Embryonic facial prominence (tissue), 1 donor: Measurements from ENCODE around the gene SLC4A11.
"Not testable (repeated sequence)": the region's sequence is repeated elsewhere in the genome, so short reads cannot be mapped to it uniquely, and the experiment has no call there.

Experiments
- DNase-seq: peaks from one replicate; pipeline ENCODE4 v3.0.0-alpha.2; 2016; ENCODE audit errors: extremely low spot score

SLC4A11 gene

DNA sequence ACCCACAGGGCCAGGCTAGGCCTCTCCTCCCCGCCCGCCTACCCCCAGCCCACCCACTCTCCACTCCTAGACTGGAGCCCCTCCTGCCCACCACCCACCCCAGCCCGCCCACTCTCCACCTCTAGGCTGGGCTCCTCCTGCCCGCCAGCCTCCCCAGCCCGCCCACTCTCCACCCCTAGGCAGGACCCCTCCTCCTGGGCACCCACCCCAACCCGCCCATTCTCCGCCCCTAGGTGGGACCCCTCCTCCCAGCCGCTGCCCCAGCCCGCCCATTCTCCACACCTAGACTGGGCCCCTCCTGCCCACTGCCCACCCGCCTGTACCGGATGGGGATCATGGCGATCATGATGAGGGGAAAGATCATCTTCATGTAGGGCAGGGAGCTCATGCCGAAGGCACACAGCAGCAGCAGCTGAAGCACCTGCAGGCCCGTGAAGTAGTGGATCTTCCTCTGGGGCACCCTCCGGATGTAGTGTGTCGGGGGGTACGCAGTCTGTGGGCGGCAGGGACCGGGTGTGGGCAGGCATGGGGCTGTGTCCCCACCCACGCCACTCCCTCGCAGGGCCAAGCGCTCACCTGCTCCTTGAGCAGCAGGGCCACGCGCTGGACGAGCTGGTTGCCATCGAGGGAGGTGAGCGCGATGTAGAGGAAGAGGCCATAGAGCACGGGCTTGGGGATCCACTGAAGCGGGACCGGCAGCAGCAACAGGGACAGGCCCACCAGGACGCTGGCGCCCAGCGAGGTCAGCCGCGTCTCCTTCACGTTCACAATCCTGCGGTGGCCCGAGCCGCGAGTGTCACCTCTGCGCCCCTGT, 10.8 kb downstream of the SLC4A11 start:
- no peak for DNase-seq

DNA sequence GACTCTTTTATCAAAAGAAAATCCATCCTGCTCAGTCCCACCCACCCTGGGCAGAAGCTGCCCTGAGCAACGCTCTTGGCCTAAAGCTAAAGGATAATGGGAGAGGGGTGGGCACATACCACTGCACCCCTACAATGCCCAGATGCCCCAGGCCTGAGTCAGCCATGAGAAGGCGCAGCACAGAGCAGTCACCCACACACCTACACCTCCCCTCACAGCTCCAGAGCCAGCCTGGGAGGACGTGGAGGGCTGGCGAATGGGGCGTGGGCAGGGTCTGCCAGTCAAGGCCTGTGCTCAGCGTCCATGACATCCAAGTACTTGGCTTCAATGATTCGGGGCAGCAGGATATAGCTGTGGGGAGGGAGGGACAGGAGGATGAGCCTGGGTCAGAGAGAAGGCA, 11.5 kb downstream of the SLC4A11 start:
- no peak for DNase-seq

DNA sequence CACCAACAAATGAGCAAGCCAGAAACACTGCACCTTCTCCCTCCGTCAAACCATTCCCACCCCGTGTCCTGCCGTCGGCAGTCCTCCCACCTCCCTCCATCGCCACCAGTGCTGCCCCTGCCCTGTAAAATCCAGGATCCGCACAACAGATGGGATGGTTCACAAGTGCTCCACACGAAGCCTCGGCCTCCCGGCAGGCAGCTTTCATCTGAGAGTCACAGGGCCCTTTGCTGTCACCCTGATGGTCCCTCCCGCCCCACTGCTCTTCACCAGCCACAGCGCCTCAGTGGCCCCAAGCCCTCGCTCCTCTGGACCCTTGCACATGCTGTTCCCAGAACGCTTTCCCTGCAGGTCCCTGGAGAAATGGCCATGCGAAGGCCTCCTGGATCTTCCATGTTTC, 12.1 kb downstream of the SLC4A11 start:
- no peak for DNase-seq

DNA sequence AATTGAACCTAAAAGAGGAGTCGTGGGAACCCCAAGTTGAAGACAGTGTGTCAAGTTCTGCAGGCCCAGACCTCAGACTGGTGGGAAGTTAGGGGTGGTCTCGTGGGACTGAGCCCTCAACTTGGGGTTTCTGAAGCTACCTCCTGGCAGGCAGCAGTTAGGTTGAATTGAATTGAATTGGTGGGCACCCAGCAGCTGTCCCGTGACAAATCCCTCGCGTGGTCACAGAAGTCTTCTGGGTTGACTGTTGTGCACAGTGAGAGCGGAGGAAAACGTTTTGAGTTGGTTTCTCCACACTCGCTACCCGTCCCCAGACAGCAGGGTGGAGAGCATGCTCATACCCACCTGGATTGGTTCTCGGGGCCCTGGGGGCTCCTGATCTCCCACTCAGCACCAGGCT, 12.9 kb downstream of the SLC4A11 start:
- no peak for DNase-seq

DNA sequence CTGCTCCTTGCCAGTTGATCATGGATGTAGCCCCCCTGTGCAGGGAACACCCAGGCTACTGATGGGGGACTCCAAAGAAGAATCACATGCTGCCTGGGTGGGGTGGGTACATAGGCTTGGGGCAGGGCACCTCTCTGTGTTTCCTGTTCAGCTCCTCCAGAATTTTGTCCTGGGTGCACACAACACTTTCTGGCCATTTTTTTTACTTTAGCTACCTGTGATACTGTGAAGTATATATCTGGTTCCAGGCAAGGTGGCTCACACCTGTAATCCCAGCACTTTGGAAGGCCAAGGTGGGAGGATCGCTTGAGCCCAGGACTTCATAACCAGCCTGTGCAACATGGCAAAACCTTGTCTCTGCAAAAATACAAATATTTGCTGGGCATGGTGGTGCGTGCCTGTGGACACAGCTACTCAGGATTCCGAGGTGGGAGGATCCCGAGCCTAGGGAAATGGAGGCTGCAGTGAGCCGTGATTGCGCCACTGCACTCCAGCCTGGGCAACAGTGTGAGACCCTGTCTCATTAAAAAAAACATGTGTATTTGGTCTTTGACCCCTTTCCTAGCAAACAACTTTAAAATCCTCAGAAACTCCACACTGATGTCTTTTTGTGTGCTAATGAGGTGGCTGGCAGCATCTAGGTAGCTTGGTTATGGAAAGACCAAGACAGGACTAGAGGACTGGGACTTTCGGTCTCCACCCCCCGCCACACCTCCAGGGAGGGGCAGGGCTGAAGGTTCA, 14.1 kb downstream of the SLC4A11 start:
- no peak for DNase-seq

DNA sequence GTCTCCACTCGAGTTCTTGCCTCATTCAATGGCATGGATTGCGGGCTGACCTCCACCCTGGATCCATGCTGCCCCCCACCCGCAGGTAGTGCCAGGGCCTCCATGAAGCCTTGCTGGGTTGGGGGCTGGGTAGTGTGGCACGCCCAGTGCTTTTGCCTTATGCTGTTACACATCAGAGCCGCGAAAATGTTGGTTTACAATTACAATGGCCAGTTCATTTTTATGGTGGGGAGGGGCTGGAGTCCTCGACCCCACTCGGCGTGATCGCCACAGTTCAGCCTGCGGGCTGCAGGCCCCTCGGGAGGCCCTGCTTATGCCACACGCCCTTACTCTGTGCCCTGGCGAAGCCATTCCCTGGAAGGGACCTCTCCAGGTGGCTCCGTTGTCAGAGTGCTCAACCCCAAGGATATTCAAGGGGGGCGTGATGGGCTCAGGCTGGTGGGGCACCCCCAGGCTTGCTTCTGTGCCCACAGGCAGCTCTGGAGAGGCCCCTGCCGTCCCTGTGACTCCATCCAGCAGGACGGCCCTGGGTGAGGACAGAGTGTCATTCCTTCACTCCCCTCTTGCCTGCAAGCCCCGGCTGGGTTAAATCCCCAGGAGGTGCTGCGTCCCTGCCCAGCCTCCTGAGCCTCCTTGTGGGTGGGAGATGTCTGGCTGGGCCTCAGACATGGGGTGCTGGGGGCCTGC, 14.9 kb downstream of the SLC4A11 start:
- no peak for DNase-seq

DNA sequence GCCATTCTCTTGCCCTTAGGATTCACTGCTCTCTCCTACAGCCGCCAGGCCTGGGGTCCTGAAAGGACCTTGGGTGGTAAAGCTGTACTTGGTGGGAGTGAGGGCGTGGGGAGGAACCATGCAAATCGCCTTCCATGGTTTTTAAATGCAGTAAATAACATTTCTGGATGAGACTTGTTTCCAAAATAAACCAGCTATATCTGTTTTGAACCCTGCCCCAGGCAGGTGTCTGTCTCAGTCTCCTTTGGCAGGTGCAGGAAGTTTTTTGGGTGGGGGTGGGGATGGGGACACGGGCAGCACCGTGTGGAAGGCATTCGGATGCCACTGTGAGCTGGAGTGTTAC, 15.4 kb downstream of the SLC4A11 start:
- no peak for DNase-seq

DNA sequence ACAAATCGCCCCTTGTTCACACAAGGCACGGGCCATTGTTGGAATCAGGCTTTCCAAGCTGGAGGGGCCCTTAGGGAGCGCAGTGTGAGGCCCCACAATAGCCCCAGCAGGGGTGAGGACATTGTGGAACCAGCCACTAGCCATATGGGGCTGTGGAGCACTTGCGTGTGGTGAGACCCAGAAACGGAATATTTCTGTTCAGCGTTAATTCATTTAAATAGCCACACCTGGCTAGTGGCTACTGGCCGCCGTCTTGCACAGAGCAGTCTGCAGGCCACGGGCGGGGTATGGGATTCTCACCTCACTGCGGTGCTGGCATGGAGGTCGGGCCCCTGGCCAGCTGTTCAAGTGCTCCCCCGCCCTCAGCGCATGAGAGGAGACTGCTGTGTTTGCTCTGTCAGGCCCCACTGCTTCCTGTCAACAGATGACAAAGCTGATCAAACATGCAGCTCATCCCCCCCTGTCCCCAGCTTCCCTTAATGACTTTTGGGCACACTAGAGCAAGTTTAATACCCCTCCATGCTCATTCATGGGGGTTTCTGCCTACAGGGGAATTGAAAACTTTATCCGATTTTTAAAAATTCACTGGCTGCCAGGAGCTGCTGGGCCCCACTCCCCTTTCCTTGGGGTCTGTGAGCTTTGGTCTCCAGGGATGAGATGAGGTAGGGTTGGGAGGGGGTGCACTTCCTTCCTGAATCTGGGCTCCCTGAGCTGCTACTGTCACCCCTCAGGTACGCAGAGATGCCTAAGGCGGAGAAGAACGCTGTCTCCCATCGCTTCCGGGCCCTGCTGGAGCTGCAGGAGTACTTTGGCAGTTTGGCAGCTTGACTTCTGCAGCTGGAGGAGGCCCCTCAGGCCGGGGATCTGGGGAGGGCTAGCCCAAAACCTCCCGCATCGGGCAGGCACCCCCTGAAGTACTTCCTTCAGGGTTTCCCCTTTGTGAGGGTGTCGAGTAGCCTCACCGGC, 16.1 kb downstream of the SLC4A11 start:
- no peak for DNase-seq

DNA sequence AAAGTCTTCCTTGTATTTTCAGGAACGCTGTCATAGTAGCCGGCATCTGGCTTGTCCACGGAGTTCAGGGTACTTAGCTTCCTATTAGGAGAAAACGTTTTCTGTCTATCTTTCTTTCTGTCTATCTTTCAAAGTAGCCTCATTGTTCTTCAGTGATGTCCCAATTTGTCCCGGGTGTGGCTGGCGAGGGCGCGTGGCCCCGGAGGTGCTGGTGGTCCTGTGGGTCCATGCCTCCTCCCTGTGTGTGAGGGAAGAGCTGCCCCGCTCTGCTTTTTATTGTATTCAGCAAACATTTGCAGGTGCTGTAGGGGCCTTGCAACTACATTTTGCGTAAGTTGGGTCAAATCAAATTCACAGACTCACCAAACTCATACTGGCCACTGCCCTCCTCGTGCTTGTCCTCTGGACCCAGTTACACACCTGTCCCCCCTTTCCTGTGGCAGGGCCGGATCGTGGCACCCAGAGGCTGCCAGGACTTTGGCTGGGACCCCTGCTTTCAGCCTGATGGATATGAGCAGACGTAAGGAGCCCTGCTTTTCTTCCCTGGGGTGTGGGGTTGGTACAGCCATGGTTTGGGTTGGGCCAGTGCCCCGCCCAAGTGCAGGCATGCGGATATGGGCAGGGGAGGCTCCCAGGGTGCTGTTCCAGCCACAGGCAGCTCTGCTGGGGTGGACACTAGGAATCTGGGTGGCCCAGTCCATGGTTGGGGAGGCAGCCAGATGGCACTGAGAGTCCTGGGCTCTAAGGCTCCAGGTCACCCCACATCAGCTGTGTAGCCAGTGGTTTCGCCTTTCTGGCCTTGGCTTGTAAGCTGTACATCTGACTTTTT, 17.4 kb downstream of the SLC4A11 start:
- DNase-seq = no peak

DNA sequence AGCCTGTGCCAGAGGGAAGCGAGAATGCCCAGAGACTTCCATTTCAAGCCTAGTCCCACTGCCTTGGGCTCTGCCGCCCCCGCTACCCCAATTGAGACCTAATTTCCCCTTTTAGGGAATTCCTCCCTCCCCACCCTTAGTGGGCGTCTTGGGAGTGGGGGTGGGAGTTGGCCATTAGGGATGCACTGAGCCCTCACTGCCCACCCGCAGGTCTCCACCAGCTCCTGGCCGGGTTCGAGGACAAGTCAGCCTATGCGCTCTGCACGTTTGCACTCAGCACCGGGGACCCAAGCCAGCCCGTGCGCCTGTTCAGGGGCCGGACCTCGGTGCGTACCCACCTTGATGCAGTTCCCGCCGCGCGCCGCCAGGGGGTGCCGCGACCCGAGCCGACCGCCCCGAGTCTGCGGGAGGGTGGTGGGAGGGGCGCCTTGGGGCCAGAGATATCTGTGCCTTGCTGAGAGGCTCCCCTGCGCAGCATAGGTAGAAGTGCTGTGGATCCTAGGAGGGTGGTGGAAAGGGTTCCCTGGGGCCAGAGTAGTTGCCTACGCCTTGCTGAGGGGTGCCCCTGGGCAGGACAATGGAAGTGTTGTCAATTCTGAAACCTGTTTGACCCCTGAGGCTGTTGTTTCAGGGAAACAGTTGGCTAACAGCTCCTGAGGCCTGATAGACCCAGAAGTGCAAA, 20.5 kb downstream of the SLC4A11 start:
- DNase-seq = no peak

DNA sequence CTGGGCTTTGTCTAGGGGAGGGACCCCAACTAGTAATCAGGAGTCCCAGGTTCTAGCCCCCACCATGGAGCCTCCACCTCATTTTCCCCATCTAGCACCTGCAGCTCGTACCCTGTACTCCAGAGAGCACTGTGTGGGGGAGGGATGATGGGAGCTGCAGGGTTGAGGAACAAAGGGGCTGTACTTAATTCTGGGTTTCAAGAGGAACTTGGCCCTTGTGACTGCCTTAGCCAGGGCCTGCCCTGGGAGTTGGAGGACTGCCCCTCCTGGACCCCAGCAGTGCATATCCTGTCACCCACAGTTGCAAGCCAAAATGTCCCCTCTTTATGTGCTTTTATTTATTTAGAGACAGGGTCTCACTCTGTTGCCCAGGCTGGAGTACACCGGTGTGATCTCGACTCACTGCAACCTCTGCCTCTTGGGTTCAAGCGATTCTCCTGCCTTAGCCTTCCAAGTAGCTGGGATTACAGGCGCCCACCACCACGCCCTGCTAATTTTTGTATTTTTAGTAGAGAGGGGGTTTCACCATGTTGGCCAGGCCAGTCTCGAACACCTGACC, 23.6 kb downstream of the SLC4A11 start:
- not testable (repeated sequence) for DNase-seq

DNA sequence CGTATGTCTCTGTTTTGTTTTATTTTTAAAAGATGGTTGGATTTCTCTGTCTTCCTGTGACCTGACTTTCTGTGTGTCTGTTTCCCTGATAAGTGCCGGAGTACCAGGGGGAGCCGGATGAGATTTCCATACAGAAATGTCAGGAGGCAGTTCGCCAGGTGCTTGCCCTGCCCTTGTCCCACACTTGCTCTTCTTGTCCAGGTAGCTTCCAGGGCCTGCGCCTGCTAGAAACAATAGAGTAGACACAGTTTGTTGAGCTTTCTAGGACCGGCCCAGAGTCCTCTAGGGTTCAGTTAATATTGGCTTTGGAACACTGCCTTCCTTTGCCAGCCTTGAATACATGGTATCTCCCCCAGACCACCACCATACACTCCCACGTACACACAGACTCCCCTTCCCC, 25.8 kb downstream of the SLC4A11 start:
- DNase-seq = no peak

DNA sequence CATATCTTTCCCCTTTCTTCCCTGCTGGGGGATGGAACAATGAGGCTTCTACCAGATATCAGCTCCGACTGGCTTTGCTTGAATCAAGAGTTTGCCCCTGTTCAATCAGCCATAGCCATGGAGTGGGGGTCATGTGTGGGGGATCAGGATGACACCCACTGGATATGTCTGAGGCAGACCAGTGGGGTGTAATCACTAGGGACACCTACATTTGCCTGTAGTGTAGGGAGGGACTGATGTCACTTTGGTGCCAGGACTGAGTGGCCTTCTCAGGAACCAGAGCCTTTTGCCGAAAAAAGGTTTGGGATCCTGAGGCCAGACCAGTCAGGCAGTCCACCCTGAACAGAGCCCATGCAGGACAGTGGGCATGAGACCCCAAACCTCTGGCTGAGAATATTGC, 28.6 kb downstream of the SLC4A11 start:
- no peak for DNase-seq

DNA sequence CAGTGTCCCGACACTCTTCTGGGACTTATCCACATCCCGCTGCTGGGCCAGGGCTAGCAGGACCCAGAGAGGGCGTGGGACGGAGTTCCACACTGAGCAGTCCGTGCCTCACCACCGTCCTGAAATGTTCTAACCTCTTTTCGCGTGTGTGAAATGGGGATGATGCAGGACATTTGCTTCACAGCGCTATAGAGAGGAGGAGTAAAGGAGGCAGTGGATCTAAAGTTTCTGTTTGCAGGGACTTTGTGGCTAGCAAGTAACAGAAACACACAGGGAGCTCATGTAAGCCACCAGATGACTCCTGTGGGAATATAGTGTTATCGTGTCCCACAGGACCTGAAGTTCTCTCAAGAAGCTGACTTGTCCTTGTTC, 29.1 kb downstream of the SLC4A11 start:
- no peak for DNase-seq

DNA sequence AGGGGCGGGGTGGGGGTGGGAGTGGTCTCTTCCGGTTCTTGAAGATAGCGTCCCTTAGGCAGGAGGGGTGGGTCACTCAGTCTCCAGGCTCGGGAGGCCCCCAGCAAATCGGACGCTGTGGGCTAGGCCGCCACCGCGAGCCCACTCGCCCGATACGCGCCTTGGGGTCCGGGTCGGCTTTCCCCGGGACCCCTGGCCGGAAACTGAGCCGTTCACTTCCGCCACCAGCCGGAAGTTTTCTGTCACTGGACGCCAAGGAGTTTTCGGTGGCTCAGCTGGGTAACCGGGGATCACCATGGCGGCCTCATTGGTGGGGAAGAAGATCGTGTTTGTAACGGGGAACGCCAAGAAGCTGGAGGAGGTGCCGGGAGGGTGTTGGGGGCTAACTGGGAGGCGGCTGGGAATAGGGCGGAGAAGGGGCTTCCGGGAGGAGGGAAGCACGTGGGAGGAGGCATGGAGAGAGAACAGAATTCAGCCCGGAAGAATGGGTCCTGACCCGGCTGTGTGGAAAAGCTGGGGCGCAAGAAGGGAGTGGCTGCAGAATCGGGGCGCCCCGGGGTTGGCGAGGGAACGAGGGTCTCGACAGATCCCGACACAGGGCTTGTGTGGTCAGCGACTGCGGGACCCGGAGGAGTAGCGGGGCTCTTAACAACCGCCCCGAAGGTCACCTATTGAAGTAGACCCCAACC, 29.6 kb downstream of the SLC4A11 start, which contains the start of gene ITPA:
ITPA (plus strand) TSS at position 242 of the 689 bp plus-strand sequence; CDS start at position 296, 54 bp downstream.
- no peak for DNase-seq

DNA sequence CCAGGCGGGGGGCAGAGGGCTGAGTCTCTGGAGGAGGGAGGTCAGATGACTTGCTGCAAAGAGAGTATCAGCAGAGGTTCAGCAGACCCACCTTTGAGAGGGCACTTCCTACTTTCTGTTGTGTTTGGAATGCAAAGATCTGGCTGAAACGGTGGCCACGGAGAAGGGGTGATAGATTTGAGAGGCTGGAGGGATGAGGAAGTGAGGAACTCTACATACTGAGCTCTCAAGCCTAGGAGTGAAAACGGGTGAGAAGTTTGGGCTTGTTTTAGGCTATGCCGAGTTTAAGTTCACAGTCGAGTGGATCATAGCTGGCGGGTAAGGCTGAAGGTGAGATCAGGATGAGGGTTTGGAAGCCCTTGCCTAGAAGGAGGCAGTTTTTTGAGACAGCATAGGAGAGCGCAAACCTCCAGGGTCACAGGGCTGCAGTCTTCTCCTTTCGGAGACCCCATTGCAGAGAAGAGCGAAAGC, 30.2 kb downstream of the SLC4A11 start:
- no peak for DNase-seq

DNA sequence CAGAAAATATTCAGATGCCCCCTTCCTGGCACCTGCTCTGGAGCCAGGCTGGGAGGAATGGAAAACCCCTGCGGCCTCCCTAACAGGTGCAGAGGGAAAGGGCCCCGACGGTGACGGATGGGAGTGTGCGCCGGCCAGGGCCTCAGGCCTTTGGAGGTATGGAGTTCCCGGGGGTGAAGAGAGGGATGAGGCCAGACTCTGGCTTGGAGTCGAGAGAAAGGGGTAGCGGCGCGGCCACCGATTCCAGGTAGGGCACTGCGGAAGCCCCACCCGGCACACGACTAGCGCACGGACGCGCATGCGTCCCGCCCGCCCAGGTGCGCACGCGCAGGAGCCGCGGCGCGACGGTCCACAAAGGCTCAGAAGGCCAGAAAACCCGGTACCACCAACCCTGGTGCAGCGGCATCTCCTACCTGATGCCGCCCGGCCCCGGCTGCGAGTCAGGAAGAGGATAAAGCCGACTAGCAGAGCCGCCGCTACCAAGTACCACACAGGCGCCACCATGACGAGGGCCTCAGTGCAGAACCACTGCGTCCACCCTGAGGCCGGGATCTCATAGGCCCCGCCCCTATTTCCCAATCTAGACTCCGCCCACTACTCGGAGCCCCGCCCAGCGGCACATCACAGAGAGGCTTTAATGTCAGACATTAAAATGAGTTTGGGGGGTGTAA, 34.7 kb downstream of the SLC4A11 start, which contains the start of gene DDRGK1:
DDRGK1 (minus strand) TSS at position 559 of the 671 bp plus-strand sequence; CDS start at position 504, 55 bp downstream.
- peak; percentile 45 for DNase-seq
